GM21737 (cell line): Measurements from ENCODE around the gene TNFSF12.

ENCODE experiments used
- ATAC-seq: cut with Tn5 transposase; IDR thresholded peaks from one replicate; pipeline ENCODE4 v1.9.1; 2021; ENCODE audit warnings: mild to moderate bottlenecking, moderate library complexity; ENCODE audit not compliant: unreplicated experiment

TNFSF12 gene

GRCh38 chr17:7563115-7563869, 14.4 kb downstream of the TNFSF12 start:
- ATAC-seq: no peak

DNA sequence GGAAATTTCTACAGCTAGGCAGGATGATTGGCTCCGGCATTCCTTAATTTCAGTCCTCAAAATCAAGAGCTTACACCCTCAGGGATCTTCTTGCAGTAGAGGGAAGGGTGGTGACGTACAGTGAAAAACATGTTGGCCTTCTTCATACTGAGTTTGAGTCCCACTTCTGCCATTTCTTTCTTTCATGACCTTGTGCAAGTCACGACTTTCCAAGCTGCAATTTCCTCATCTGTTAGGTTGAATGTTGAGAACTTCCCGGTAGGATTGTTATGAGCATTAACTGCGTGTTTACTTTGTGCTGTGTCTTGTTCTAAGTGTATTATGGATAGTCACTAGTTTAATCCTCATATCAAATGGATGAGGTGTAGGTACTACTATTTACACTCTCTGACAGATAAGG, 20.7 kb downstream of the TNFSF12 start:
- no peak for ATAC-seq

- ATAC-seq: no peak
Measured at GRCh38 chr17:7570351-7570750, 21.5 kb downstream of the TNFSF12 start.

DNA sequence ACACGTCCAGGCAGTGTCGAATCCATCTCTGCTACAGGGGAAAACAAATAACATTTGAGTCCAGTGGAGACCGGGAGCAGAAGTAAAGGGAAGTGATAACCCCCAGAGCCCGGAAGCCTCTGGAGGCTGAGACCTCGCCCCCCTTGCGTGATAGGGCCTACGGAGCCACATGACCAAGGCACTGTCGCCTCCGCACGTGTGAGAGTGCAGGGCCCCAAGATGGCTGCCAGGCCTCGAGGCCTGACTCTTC, 23.4 kb downstream of the TNFSF12 start:
- peak; percentile 86 for ATAC-seq

GRCh38 chr17:7572588-7573323, 23.9 kb downstream of the TNFSF12 start:
- ATAC-seq: no peak

DNA sequence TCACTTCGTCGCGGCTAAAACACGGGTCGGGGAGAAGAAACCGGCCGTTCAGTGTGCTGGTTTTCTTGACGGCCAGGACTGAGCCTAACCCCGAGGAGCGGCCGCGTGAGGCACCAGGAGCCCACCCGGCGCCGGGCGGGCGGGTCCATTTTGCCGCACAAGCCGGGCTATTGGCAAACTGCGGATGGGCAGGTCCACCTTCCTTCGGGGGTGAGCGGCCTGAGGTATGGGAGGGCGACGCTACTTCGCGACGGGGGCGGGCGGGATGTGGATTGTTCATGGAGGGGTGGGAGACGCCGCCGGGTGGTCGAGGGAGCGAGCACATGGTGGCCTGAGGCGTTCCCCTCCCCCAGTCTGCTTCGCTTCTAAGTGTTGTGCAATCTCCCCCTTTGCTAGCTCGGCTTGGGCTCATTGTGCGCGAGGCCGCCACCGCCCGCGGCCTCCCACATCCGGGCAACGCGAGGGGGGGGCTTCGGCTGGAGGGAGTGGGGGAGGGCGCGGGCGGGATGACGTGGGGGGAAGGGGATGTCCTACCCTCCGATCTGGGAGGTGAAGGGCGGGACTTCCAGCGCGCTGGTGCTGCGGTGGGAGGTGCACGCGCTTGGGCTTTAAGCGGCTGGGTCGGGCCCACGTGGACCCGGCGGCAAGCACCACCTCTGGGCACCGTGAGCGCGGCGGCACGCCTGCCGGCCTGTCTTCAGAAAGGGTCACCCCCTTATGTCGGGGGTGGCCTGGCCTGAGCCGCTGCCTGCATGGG, 24.6 kb downstream of the TNFSF12 start:
- ATAC-seq: no peak

DNA sequence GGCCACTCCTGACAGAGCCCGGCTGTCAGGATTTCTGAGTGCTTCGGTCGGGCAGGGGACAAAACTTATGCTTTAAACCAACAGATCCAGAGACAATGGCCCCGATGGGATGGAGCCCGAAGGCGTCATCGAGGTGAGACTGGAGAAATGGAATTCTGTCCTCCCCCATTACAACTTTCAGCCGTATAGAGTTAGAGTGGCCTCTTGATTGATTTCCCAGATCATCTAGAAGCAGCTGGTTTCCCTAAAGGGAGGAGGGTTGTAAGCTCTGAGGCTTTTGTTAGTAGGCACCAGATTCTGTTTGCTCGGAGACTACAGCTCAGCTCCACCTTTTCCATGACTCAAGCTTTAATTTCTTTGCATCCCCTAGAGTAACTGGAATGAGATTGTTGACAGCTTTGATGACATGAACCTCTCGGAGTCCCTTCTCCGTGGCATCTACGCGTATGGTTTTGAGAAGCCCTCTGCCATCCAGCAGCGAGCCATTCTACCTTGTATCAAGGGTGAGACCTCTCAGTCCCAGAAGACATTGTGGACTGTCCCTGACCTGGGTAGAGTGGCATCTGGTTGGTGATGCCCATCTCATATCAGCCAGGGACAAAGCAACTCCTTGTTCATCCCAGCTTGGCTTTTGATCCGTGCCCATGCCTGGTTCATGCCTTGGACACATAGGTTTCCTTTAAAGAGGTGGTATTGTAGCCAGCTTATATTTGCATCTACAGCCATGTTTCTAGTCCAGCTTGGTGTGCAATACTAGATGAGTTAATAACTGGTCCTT, 25.5 kb downstream of the TNFSF12 start:
- ATAC-seq: no peak

GRCh38 chr17:7575481-7575883, 26.6 kb downstream of the TNFSF12 start:
- ATAC-seq: no peak

DNA sequence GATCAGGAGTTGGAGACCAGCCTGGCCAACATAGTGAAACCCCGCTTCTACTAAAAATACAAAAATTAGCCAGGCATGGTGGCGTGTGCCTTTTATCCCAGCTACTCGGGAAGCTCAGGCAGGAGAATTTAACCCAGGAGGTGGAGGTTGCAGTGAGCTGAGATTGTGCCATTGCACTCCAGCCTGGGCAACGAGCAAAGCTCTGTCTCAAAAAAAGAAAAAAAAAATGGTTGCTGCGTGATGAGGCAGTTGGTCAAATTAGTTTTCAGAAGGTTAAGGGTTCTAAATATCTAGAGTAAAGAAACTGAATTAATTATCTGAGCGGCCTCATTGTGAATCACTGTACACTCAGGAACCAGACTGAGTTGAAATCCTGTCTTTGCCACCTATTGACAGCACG, 27.1 kb downstream of the TNFSF12 start:
- ATAC-seq: no peak

DNA sequence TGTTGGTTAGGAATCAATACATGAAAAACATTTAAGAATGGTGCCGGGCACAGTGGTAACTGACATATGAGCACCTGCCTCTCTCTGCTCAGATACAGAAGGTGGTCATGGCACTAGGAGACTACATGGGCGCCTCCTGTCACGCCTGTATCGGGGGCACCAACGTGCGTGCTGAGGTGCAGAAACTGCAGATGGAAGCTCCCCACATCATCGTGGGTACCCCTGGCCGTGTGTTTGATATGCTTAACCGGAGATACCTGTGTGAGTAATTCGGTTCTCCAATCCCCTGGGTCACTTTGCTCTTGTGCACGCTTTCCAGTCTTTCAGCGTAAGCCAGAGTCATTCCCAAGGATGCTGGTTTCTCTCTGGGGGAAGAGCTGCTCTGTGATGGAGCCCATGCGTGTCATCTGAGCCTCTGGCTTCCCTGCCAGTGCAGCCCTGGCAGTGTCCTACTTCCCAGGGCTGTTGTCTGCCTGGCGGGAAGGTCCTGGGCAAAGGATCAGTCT, 27.6 kb downstream of the TNFSF12 start:
- no peak for ATAC-seq

GRCh38 chr17:7577327-7578199, 28.7 kb downstream of the TNFSF12 start:
- no peak for ATAC-seq

- peak; percentile 31 for ATAC-seq
Measured at GRCh38 chr17:7579001-7579833, 30.4 kb downstream of the TNFSF12 start, which contains the start of gene CD68. Gene CD68, plus strand, starts transcription at chr17:7579638. Its CDS starts 40 bp downstream, at chr17:7579678.

DNA sequence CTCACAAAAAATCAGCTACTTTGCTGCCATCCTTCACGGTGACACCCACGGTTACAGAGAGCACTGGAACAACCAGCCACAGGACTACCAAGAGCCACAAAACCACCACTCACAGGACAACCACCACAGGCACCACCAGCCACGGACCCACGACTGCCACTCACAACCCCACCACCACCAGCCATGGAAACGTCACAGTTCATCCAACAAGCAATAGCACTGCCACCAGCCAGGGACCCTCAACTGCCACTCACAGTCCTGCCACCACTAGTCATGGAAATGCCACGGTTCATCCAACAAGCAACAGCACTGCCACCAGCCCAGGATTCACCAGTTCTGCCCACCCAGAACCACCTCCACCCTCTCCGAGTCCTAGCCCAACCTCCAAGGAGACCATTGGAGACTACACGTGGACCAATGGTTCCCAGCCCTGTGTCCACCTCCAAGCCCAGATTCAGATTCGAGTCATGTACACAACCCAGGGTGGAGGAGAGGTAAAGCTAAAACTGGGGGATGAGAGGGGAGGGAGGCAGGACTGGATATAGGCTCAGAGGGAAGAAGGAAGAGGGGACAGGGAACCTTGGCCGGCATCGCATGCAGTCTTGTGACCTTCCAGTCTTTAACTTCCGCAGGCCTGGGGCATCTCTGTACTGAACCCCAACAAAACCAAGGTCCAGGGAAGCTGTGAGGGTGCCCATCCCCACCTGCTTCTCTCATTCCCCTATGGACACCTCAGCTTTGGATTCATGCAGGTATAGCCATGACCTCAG, 31.2 kb downstream of the TNFSF12 start:
- ATAC-seq: no peak

DNA sequence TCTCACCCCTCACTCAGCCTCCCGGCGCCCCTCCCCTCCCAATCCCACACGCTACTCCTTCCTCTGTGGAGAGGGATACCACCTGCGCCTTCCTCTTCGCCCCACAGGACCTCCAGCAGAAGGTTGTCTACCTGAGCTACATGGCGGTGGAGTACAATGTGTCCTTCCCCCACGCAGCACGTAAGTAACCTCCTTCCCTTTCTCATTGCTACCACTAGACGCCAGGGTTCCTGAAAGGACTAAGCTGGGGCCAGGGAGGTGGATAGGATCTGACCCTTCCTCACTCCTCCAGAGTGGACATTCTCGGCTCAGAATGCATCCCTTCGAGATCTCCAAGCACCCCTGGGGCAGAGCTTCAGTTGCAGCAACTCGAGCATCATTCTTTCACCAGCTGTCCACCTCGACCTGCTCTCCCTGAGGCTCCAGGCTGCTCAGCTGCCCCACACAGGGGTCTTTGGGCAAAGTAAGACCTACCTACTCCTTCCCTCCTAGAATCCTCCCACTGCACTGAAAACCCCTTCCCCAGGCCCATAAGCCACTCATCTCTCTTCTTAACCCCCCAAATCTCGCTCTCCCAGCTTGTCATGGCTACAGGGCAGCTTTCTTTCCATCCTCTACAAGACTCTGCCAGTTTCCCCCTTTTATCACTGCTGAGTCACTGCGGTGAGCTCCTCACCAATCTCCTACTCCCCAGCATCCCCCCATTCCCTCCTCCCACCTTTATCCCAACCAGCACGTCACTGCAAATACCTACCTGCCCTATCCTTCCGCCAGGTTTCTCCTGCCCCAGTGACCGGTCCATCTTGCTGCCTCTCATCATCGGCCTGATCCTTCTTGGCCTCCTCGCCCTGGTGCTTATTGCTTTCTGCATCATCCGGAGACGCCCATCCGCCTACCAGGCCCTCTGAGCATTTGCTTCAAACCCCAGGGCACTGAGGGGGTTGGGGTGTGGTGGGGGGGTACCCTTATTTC, 32.0 kb downstream of the TNFSF12 start:
- no peak for ATAC-seq

DNA sequence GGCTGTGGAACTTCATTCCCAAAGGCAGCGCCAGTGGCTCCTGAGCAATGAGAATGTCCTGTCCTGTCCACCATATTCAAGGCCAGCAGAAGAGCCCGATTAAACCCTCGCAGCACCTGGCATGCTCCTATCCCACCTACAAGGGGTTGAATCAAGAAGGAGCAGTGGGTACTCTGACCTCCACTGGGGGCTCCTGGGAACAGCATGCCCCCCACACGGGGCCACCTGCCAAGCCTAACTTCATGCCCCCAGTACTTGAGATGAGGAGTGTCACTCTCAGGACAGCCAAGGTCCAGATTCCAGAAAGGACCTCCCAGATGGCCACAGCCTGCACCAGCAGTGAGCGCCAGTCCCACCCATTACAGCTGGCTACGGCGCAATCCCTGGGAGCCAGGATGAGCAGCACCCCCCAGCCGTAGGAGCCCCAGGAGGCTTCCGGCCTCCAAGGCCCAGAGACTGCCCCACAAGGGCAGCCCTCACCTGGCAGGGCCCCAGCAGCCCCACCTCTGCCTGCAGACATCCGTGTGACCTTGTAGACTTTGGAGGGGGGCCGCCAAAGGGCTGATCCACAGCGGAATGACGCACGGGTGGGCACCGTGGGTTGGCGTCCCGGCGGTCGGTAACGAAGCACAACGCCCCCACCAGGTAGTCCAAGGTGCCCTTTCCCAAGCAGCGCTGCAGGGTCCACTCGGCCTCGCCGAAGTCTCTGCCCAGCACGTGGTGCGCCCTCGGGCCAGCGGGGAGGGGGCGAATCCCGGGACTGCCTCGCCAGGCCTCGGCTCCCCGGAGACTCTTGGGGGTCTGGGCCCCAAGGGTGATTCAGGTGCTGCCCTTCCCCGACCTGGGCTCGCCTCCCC, 33.8 kb downstream of the TNFSF12 start:
- ATAC-seq: no peak
